Prostate gland (tissue), 2 donors: ENCODE measurements around the gene ARMC9. TPM values are rescaled to one million over a fixed set of nuclear protein-coding genes. Genes with fewer than 3 reads are reported as not detected.
"Not testable (repeated sequence)": the region's sequence is repeated elsewhere in the genome, so short reads cannot be mapped to it uniquely, and the experiment has no call there.

Experiments used
- DNase-seq: peaks from one replicate; pipeline ENCODE4 v3.0.0-alpha.2; 2019; ENCODE audit warnings: low spot score
- H3K27ac ChIP-seq, 2 donors: fragments of 200-600 bp; sonication (generic); 2 replicates each; pipeline ENCODE4 v1.5.1; 2017 to 2019
- H3K27me3 ChIP-seq: fragments of 200-600 bp; sonication (generic); replicated peaks from 2 replicates; pipeline ENCODE4 v1.5.1; 2019; ENCODE audit not compliant: insufficient read depth
- H3K36me3 ChIP-seq, 2 donors: fragments of 200-600 bp; sonication (generic); 1 replicate in 1 of 2; 2 replicates in 1 of 2; pipeline versions ENCODE4 v1.5.1 to v1.8.1; 2017 to 2019
- H3K4me1 ChIP-seq: fragments of 200-600 bp; sonication (generic); replicated peaks from 2 replicates; pipeline ENCODE4 v1.5.1; 2019
- H3K4me3 ChIP-seq, 2 donors: fragments of 200-600 bp; sonication (generic); 2 replicates each; pipeline ENCODE4 v1.5.1; 2017 to 2019
- H3K9me3 ChIP-seq: fragments of 200-600 bp; sonication (generic); 2 replicates; pipeline ENCODE4 v1.5.1; 2017
- POLR2A ChIP-seq: fragments of 450-650 bp; IDR thresholded peaks from one replicate; pipeline ENCODE4 v1.6.1; 2016; ENCODE audit warnings: antibody characterized with exemption, mild to moderate bottlenecking
- POLR2AphosphoS5 ChIP-seq: sonication (generic); formaldehyde crosslinking; IDR thresholded peaks from one replicate; pipeline ENCODE4 v1.6.1; 2017; ENCODE audit warnings: antibody characterized with exemption
- WGBS: methylation state at CpG from one replicate; pipeline ENCODE4 v1.1.5; 2018; 5-methylcytosine and 5-hydroxymethylcytosine counted together
- intact Hi-C: fragments of 100-400 bp; cut with DNase I; formaldehyde crosslinking; loops from one replicate; pipeline ENCODE4 v1.14.2; 2022
- total RNA-seq, 2 donors: library from RNA; depleted of rRNA; stranded (reverse); fragments of >200 nt; gene quantifications; one replicate each; pipeline ENCODE4 v1.1.0, GENCODE V29; 2016
- TF ChIP-seq, protein P1 (sequence below), 4 experiments: fragments of 200-600 bp in 2 of 4; fragments of 450-650 bp in 2 of 4; sonication (generic) in 2 of 4; IDR thresholded peaks; 1 replicate in 3 of 4; 2 replicates in 1 of 4; pipeline ENCODE4 v1.5.1; 2016 to 2019; ENCODE audit warnings: antibody characterized with exemption in 4 of 4, mild to moderate bottlenecking in 2 of 4, moderate library complexity in 2 of 4

ARMC9 gene
- total RNA-seq, 2 donors from 2014 or later = 11.3 to 40.0 TPM

GRCh38 chr2:231399853-231400680 is 201.6 kb downstream of the ARMC9 start:
- TF ChIP-seq POLR2AphosphoS5 = no peak
- TF ChIP-seq, protein P1, sequence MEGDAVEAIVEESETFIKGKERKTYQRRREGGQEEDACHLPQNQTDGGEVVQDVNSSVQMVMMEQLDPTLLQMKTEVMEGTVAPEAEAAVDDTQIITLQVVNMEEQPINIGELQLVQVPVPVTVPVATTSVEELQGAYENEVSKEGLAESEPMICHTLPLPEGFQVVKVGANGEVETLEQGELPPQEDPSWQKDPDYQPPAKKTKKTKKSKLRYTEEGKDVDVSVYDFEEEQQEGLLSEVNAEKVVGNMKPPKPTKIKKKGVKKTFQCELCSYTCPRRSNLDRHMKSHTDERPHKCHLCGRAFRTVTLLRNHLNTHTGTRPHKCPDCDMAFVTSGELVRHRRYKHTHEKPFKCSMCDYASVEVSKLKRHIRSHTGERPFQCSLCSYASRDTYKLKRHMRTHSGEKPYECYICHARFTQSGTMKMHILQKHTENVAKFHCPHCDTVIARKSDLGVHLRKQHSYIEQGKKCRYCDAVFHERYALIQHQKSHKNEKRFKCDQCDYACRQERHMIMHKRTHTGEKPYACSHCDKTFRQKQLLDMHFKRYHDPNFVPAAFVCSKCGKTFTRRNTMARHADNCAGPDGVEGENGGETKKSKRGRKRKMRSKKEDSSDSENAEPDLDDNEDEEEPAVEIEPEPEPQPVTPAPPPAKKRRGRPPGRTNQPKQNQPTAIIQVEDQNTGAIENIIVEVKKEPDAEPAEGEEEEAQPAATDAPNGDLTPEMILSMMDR (IDR thresholded peaks at IDR 0.05) = no peak
- TF ChIP-seq POLR2A = no peak
- Histone ChIP-seq H3K9me3 (no peaks in the 10 kb centered on the region), H3K27me3 (no peaks in the 10 kb centered on the region), H3K27ac (peak overlapping the region; percentile 64 to 66), H3K4me3 (no peak overlapping the region), H3K36me3 (no peaks in the 10 kb centered on the region), H3K4me1 (peaks cover 3% of the 10 kb centered on the region)
- 41% methylated on average over 12 of the region's 12 CpGs for WGBS
- no peak for DNase-seq
- intact Hi-C loops = loop anchor here (5.0 kb wide), 1 partner anchor 103 kb away; no protein-coding TSS in a partner anchor

DNA sequence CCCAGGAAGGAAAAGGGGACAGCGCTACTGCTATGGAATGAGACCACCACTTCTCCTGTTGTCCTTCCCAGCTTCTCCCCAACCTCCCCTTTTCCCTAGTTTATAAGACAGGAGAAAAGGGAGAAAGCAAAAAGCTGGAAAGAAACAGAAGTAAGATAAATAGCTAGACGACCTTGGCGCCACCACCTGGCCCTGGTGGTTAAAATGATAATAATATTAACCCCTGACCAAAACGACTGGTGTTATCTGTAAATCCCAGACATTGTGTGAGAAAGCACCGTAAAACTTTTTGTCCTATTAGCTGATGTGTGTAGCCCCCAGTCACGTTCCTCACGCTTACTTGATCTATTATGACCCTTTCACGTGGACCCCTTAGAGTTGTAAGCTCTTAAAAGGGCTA is 202.2 kb downstream of the ARMC9 start:
- H3K27me3 ChIP-seq, intact Hi-C loops, H3K4me3 ChIP-seq, H3K9me3 ChIP-seq, H3K36me3 ChIP-seq, DNase-seq, H3K4me1 ChIP-seq: not testable (repeated sequence)
- WGBS = 45% methylated on average over 8 of the region's 8 CpGs
- peak overlapping the region; percentile 64 to 66 for H3K27ac ChIP-seq
- TF ChIP-seq, protein P1 (IDR thresholded peaks at IDR 0.05) = peak in 1 of 4 experiments; percentile 21

DNA sequence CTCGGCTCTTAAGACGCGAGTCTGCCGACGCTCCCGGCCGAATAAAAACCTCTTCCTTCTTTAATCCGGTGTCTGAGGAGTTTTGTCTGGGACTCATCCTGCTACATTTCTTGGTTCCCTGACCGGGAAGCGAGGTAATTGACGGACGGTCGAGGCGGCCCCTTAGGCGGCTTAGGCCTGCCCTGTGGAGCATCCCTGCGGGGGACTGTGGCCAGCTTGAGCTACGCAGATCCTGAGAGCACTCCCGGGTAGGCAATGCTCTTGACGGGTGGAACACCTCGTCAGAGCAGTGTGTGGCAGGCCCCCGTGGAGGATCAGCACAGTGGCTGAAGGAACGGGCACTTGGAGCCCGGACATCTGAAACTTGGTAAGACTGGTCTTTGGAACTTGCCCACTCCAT is 202.7 kb downstream of the ARMC9 start:
- DNase-seq, H3K4me3 ChIP-seq, H3K9me3 ChIP-seq, H3K27me3 ChIP-seq, H3K4me1 ChIP-seq, intact Hi-C loops, H3K36me3 ChIP-seq: not testable (repeated sequence)
- WGBS = 69% methylated on average over 23 of the region's 23 CpGs
- peak overlapping the region in 1 of 2 donors; percentile 66 for H3K27ac ChIP-seq

- WGBS = 57% methylated on average over 14 of the region's 14 CpGs
- DNase-seq, H3K36me3 ChIP-seq, H3K4me3 ChIP-seq, H3K9me3 ChIP-seq, intact Hi-C loops, H3K27ac ChIP-seq, H3K4me1 ChIP-seq, H3K27me3 ChIP-seq: not testable (repeated sequence)
These were observed 205.2 kb downstream of the ARMC9 start for GRCh38 chr2:231403421-231404182.

- H3K27me3 ChIP-seq, intact Hi-C loops, H3K27ac ChIP-seq, H3K36me3 ChIP-seq, H3K9me3 ChIP-seq, DNase-seq, H3K4me1 ChIP-seq, H3K4me3 ChIP-seq: not testable (repeated sequence)
- 81% methylated on average over 16 of the region's 16 CpGs for WGBS
These were observed 205.8 kb downstream of the ARMC9 start for GRCh38 chr2:231404183-231404578.

GRCh38 chr2:231405601-231406367 is 207.4 kb downstream of the ARMC9 start:
- DNase-seq, intact Hi-C loops, H3K27ac ChIP-seq, H3K36me3 ChIP-seq, H3K27me3 ChIP-seq, H3K4me1 ChIP-seq, H3K9me3 ChIP-seq, H3K4me3 ChIP-seq: not testable (repeated sequence)
- WGBS = 22% methylated on average over 16 of the region's 16 CpGs
- TF ChIP-seq, protein P1 (IDR thresholded peaks at IDR 0.05) = peak in 2 of 4 experiments; percentile 42 to 44

GRCh38 chr2:231407686-231408085 is 209.3 kb downstream of the ARMC9 start:
- intact Hi-C loops, H3K27me3 ChIP-seq, H3K4me3 ChIP-seq, H3K9me3 ChIP-seq, H3K36me3 ChIP-seq, H3K4me1 ChIP-seq, H3K27ac ChIP-seq, DNase-seq: not testable (repeated sequence)
- WGBS = 86% methylated on average over 5 of the region's 5 CpGs

DNA sequence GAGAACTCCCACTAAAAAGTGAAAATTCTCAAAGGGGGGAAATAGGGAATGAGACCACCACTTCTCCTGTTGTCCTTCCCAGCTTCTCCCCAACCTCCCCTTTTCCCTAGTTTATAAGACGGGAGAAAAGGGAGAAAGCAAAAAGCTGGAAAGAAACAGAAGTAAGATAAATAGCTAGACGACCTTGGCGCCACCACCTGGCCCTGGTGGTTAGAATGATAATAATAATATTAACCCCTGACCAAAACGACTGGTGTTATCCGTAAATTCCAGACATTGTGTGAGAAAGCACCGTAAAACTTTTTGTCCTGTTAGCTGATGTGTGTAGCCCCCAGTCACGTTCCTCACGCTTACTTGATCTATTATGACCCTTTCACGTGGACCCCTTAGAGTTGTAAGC is 209.9 kb downstream of the ARMC9 start:
- H3K27ac ChIP-seq, DNase-seq, H3K4me3 ChIP-seq, H3K9me3 ChIP-seq, intact Hi-C loops, H3K36me3 ChIP-seq, H3K4me1 ChIP-seq, H3K27me3 ChIP-seq: not testable (repeated sequence)
- WGBS = 86% methylated on average over 9 of the region's 9 CpGs
